Fibroblast of upper back skin (primary cell): ENCODE measurements around the gene HEYL.

Experiments used
- DNase-seq: peaks from one replicate; pipeline ENCODE4 v3.0.0-alpha.2; 2013

HEYL gene

DNA sequence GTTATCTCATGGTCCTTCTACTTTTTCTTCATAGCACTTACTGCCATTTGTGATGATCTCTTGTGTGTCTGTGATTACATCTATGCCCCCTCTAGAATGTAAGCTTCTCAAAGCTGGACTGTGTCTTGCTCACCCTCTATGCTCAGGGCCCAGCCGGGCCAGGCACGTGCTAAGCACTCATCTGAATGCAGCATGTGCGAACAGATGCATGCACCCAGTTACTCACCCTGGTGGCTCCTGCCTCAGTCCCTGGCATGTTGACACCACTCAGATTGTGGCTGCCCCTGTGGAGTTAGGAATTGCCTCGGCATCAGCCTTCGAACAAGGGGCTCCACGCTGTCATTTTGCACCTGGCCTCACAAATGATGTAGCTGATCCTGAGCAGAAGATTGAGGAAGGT is 43.3 kb downstream of the HEYL start:
- DNase-seq = no peak

DNA sequence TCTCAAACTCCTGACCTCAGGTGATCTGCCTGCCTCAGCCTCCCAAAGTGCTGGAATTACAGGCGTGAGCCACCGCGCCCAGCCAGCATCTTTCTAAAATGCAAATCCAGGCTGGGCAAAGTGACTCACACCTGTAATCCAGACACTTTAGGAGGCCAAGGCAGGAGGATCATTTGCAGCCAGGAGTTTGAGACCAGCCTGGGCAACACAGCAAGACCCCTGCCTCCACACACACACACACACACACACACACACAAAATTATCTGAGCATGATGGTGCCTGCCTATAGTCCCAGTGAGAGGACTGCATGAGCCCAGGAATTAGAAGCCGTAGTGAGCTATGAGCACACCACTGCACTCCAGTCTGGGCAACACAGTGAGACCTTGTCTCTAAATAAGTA is 46.1 kb downstream of the HEYL start:
- DNase-seq = no peak

DNA sequence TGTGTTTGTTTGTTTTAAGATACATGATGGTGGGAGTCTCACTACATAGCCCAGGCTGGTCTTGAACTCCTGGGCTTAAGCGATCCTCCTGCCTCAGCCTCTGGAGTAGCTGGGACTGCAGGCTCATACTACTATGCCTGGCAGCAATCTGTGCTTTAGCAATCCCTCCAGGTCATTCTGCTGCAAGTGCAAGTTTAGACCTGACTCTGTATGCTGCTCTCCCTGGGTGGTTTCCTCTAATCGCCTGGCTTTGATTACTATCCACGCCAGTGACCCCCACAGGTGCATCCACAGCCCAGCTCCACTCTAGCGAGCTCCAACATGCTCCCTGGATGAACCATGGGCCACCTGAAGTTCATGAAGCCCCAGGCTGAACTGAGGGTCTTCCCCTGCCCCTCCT is 47.4 kb downstream of the HEYL start:
- no peak for DNase-seq

DNA sequence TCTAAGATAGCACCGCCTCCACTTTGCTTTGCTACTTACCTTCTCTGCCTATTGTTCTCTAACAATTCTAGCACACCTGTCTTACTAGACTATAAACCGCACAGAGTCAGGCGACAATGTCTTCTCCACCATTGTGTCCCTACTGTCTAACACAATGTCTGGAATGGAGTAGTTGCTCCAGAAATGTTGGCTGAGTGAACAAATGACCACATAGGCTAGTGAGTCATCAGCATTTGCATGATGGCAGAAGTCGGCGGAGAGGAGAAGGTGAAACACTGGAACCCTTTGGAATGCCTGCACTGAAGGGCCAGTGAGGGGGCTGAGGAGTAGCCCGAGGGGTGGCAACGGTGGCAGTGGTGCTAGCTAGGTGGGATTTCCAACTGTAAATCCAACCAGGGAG is 48.9 kb downstream of the HEYL start:
- peak; percentile 10 for DNase-seq

DNA sequence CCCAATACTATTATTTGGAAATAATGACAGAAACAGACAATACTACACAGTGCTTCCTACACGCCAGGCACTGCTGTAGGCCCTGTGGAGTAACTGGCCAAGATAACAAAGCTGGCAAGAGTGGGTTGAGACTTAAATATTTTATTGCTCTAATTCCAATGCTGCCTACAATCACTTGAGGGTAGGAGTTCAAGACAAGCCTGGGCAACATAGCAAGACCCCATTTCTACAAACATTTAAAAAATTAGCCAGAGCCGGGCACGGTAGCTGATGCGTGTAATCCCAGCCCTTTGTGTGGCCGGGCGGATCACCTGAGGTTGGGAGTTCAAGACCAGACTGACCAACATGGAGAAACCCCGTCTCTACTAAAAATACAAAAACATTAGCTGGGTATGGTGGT is 53.5 kb downstream of the HEYL start:
- DNase-seq = no peak

DNA sequence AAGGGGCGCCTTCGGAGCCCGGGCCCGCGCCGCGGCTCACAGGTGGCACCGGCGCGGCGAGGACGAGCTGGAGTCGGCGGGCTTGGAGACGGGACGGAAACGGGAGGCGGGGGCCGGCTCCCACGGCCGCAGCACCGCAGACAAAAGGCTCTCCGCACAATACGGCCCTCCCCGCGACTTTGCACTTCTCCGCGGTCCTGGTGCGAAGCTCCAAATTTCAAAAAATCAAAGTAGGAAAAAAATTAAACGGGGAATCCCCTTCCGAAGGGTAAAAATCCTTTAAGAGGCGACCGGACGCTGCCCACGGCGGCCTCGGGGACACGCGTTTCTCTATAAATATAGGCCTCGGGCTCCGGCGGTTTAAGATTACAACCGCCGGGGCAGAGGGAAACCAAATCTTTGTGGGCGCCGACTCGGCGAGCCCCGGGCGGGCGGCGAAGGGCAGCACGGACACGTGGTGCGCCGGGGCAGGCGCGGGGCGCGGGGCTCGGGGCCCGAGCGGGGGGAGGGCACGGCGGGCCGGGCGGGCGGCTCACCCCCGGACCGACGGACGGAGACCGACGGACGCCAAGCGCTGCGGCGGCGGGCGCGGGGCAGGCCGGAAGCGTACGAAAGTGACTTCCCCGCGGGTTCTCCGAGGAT is 63.3 kb downstream of the HEYL start:
- peak; percentile 12 for DNase-seq

DNA sequence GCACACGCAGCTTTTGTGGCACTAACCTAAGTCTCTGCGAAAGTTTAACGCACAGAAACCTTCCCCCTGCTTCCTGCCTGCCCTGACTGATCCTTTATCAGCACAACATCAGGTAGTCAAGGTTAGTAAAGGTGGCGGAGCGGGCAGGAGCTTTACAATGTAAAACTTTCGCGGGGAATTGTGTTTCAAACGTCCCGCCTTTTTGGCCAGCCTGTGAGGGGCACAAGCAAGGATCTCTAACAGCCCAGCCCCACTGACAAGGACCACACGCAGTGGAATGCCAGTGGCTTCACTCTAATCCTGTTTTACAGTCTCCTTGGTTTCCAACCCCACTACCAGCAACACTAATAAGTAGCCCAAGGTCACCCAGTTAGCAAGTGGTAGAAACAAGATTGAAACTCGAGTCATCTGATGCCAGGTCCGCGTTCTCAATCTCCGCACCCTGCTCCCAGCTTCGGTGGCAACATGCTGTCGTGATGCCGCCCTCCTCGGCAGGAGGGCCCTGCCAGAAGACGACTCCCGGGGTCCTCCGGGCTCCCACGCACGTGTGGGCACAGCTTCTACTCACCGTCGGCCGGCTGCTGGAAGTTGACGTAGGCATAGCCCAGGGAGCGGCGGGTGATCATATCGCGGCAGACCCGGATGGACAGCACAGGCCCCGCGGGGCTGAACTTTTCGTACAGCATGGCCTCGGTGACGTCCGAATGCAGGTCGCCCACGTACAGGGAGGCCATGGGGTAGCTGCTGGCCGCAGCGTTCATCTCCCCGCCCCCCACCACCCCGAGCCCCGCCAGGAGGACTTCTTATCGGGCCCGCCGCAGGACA is 64.0 kb downstream of the HEYL start:
- peak; percentile 31 for DNase-seq

DNA sequence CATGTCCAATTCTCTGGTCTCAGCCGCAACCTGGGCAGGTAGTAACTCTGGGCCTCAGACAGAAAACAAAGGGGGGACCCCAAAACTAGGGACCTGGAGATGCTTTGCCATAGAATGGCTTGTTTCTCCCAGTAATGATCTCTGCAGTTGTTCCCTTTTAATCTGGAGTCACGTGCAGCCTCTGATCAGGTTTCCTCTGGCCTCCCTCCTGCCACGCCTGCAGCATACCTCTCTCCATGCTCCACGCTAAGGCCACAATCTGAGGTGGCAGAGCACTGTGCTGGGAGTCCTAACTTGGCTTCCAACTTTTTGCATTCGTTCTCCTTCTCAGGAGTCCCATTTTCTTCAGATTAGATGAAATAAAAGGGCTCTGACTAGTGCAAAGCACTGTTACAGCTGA is 64.8 kb downstream of the HEYL start:
- DNase-seq = peak; percentile 8
